Rectal smooth muscle tissue (tissue), 1 donor: Measurements from ENCODE around the gene ACD.

ENCODE experiments used
- H3K27ac ChIP-seq: one replicate; pipeline ENCODE4 v1.7.0; 2013; ENCODE audit warnings: low read depth, low read length, inconsistent platforms
- H3K27me3 ChIP-seq: one replicate; pipeline ENCODE4 v1.7.0; 2013; ENCODE audit warnings: low read length; ENCODE audit not compliant: control insufficient read depth, insufficient read depth
- H3K36me3 ChIP-seq: one replicate; pipeline ENCODE4 v1.7.0; 2013; ENCODE audit warnings: low read length; ENCODE audit not compliant: control insufficient read depth, insufficient read depth
- H3K4me1 ChIP-seq: one replicate; pipeline ENCODE4 v1.7.0; 2013; ENCODE audit warnings: low read length; ENCODE audit not compliant: control insufficient read depth, insufficient read depth
- H3K4me3 ChIP-seq: one replicate; pipeline ENCODE4 v1.7.0; 2013; ENCODE audit warnings: low read length
- H3K9ac ChIP-seq: one replicate; pipeline ENCODE4 v1.7.0; 2013; ENCODE audit warnings: low read length

Gene ACD

GRCh38 chr16:67656344-67657016 lies 3.6 kb downstream of the ACD start:
- peaks cover 4% of the 10 kb centered on the region for H3K36me3 ChIP-seq
- H3K9ac ChIP-seq, result no peak overlapping the region
- H3K27me3 ChIP-seq, result peaks cover 19% of the 10 kb centered on the region
- no peak overlapping the region for H3K27ac ChIP-seq
- H3K4me3 ChIP-seq, result no peak overlapping the region
- peaks cover 11% of the 10 kb centered on the region for H3K4me1 ChIP-seq

GRCh38 chr16:67655363-67655762 lies 4.7 kb downstream of the ACD start:
- peaks cover 19% of the 10 kb centered on the region for H3K27me3 ChIP-seq
- H3K27ac ChIP-seq, result no peak overlapping the region
- no peak overlapping the region for H3K4me3 ChIP-seq
- H3K9ac ChIP-seq, result no peak overlapping the region
- peaks cover 4% of the 10 kb centered on the region for H3K36me3 ChIP-seq
- peaks cover 6% of the 10 kb centered on the region for H3K4me1 ChIP-seq

- Histone ChIP-seq H3K27me3 (peaks cover 25% of the 10 kb centered on the region), H3K9ac (no peak overlapping the region), H3K36me3 (peaks cover 4% of the 10 kb centered on the region), H3K4me3 (no peak overlapping the region), H3K27ac (no peak overlapping the region), H3K4me1 (peaks cover 6% of the 10 kb centered on the region)
Measured at GRCh38 chr16:67654403-67654911, 5.6 kb downstream of the ACD start.

GRCh38 chr16:67653789-67654402 lies 6.2 kb downstream of the ACD start:
- Histone ChIP-seq H3K27me3 (peaks cover 26% of the 10 kb centered on the region), H3K4me3 (no peak overlapping the region), H3K36me3 (peaks cover 4% of the 10 kb centered on the region), H3K9ac (no peak overlapping the region), H3K4me1 (peaks cover under 1% of the 10 kb centered on the region), H3K27ac (no peak overlapping the region)

- Histone ChIP-seq H3K4me1 (no peaks in the 10 kb centered on the region), H3K4me3 (no peak overlapping the region), H3K9ac (no peak overlapping the region), H3K27me3 (peaks cover 32% of the 10 kb centered on the region), H3K27ac (no peak overlapping the region), H3K36me3 (peaks cover 4% of the 10 kb centered on the region)
Measured at GRCh38 chr16:67653128-67653788, 6.8 kb downstream of the ACD start.

GRCh38 chr16:67652578-67653127 lies 7.4 kb downstream of the ACD start:
- no peaks in the 10 kb centered on the region for H3K4me1 ChIP-seq
- H3K9ac ChIP-seq, result no peak overlapping the region
- H3K36me3 ChIP-seq, result peaks cover 4% of the 10 kb centered on the region
- no peak overlapping the region for H3K4me3 ChIP-seq
- H3K27ac ChIP-seq, result no peak overlapping the region
- H3K27me3 ChIP-seq, result peaks cover 38% of the 10 kb centered on the region

GRCh38 chr16:67651847-67652246 lies 8.2 kb downstream of the ACD start:
- Histone ChIP-seq H3K27me3 (peaks cover 40% of the 10 kb centered on the region), H3K4me1 (no peaks in the 10 kb centered on the region), H3K4me3 (no peak overlapping the region), H3K9ac (no peak overlapping the region), H3K27ac (no peak overlapping the region), H3K36me3 (peaks cover under 1% of the 10 kb centered on the region)

- Histone ChIP-seq H3K36me3 (no peaks in the 10 kb centered on the region), H3K4me3 (no peak overlapping the region), H3K27me3 (peaks cover 44% of the 10 kb centered on the region), H3K4me1 (no peaks in the 10 kb centered on the region), H3K9ac (no peak overlapping the region), H3K27ac (no peak overlapping the region)
Measured at GRCh38 chr16:67651039-67651438, 9.0 kb downstream of the ACD start.

GRCh38 chr16:67650023-67650422 lies 10.0 kb downstream of the ACD start:
- Histone ChIP-seq H3K4me3 (no peak overlapping the region), H3K27me3 (peaks cover 46% of the 10 kb centered on the region), H3K9ac (no peak overlapping the region), H3K36me3 (no peaks in the 10 kb centered on the region), H3K27ac (no peak overlapping the region), H3K4me1 (no peaks in the 10 kb centered on the region)

- Histone ChIP-seq H3K4me3 (no peak overlapping the region), H3K4me1 (no peaks in the 10 kb centered on the region), H3K36me3 (no peaks in the 10 kb centered on the region), H3K27me3 (peaks cover 42% of the 10 kb centered on the region), H3K27ac (no peak overlapping the region), H3K9ac (no peak overlapping the region)
Measured at GRCh38 chr16:67649494-67649931, 10.5 kb downstream of the ACD start.

- H3K4me1 ChIP-seq, result no peaks in the 10 kb centered on the region
- H3K4me3 ChIP-seq, result peak overlapping the region; percentile 8
- no peak overlapping the region for H3K27ac ChIP-seq
- no peaks in the 10 kb centered on the region for H3K36me3 ChIP-seq
- no peak overlapping the region for H3K9ac ChIP-seq
- peaks cover 39% of the 10 kb centered on the region for H3K27me3 ChIP-seq
Measured at GRCh38 chr16:67648764-67649407, 11.2 kb downstream of the ACD start.
